ENCODE data around the gene ACBD5.
"Not testable (repeated sequence)": the region's sequence is repeated elsewhere in the genome, so short reads cannot be mapped to it uniquely, and the experiment has no call there.

The ACBD5 gene, protein sequence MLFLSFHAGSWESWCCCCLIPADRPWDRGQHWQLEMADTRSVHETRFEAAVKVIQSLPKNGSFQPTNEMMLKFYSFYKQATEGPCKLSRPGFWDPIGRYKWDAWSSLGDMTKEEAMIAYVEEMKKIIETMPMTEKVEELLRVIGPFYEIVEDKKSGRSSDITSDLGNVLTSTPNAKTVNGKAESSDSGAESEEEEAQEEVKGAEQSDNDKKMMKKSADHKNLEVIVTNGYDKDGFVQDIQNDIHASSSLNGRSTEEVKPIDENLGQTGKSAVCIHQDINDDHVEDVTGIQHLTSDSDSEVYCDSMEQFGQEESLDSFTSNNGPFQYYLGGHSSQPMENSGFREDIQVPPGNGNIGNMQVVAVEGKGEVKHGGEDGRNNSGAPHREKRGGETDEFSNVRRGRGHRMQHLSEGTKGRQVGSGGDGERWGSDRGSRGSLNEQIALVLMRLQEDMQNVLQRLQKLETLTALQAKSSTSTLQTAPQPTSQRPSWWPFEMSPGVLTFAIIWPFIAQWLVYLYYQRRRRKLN
- long read RNA-seq, donor 1, full-length matches to known transcripts = 8 of 8 reads
- long read RNA-seq, donor 1, partial matches to known transcripts = 0 of 8 reads
- long read RNA-seq, donor 1, other reads (novel, unspliced or antisense) = 0 of 8 reads
- long read RNA-seq, donor 2, full-length matches to known transcripts = 2 of 2 reads
- long read RNA-seq, donor 2, partial matches to known transcripts = 0 of 2 reads
- long read RNA-seq, donor 2, other reads (novel, unspliced or antisense) = 0 of 2 reads
- long read RNA-seq, donor 3, full-length matches to known transcripts = 3 of 3 reads
- long read RNA-seq, donor 3, partial matches to known transcripts = 0 of 3 reads
- long read RNA-seq, donor 3, other reads (novel, unspliced or antisense) = 0 of 3 reads
- long read RNA-seq, donor 4, full-length matches to known transcripts = 5 of 5 reads
- long read RNA-seq, donor 4, partial matches to known transcripts = 0 of 5 reads
- long read RNA-seq, donor 4, other reads (novel, unspliced or antisense) = 0 of 5 reads
- long read RNA-seq, donor 5, full-length matches to known transcripts = 3 of 3 reads
- long read RNA-seq, donor 5, partial matches to known transcripts = 0 of 3 reads
- long read RNA-seq, donor 5, other reads (novel, unspliced or antisense) = 0 of 3 reads
- long read RNA-seq, donor 6, full-length matches to known transcripts = 2 of 2 reads
- long read RNA-seq, donor 6, partial matches to known transcripts = 0 of 2 reads
- long read RNA-seq, donor 6, other reads (novel, unspliced or antisense) = 0 of 2 reads
- long read RNA-seq, donor 7, full-length matches to known transcripts = 9 of 9 reads
- long read RNA-seq, donor 7, partial matches to known transcripts = 0 of 9 reads
- long read RNA-seq, donor 7, other reads (novel, unspliced or antisense) = 0 of 9 reads
- long read RNA-seq, donor 8, full-length matches to known transcripts = 7 of 7 reads
- long read RNA-seq, donor 8, partial matches to known transcripts = 0 of 7 reads
- long read RNA-seq, donor 8, other reads (novel, unspliced or antisense) = 0 of 7 reads

DNA sequence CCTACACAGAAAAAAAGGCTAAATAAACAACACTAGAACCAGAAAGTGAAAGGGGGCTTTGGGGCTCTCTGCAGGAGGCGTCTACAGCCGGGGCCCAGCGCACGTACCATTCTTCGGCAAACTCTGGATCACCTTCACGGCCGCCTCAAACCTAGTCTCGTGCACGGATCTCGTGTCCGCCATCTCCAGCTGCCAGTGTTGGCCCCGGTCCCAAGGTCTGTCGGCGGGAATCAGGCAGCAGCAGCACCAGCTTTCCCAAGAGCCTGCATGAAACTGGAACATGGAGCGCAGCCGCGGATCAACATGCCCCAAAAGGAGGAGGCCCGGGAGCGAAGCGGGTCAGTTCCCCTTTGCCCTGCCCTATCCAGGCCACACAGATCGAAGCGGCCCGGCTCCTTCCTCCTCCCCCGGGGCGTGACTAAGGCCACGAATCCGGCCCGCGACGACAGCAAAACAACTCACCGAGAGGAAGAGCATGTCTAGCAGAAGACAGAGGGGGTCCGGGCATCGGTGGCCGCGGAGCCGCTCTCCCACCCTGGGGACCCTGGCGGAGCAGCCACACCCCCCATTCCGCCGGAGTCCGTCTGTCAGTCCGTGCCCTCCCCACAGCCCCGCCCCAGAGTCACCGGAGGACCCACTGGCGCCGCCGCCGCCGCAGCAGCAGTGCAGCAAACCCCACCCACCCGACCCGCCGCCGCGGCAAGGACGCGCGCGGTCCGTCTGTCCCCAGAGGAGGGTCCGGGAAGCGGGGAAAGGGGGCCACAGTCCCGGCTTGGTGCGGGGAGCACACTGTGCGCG, at the start of gene ACBD5:
ACBD5 (minus strand) TSS at position 586 of the 798 bp plus-strand sequence; CDS start at position 477, 109 bp downstream.
- DNase-seq = peak; percentile 92

DNA sequence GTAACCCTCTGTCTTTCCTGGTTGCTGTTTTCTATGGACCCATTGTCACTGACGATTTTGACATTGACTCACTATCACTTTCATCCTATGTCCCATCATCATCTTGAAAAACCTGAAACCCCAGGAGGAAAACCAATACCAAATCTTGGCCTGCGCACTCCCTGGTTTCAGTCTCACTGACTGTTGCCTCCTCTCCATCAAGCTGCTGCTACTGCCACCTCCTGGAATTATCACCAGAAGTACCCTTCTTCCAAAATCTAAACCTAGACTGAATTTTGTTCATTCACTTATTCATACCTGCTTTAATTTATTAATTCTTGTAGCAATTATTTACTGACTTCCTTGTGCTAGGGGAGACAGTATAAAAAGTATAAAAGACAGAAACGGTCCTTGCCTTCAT, 44.5 kb upstream of the ACBD5 start:
- DNase-seq = no peak

DNA sequence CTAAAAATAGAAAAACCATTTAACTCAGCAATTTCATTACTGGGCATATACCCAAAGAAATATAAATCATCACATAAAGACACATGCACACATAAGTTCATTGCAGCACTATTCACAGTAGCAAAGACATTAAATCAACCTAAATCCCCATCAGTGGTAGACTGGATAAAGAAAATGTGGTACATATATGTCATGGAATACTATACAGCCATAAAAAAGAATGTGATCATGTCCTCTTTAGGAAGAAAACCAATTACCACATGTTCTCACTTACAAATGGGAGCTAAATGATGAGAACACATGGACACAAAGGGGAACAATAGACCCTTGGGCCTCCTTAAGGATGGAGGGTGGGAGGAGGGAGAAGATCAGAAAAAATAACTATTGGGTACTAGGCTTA, 36.0 kb upstream of the ACBD5 start:
- DNase-seq = no peak

DNA sequence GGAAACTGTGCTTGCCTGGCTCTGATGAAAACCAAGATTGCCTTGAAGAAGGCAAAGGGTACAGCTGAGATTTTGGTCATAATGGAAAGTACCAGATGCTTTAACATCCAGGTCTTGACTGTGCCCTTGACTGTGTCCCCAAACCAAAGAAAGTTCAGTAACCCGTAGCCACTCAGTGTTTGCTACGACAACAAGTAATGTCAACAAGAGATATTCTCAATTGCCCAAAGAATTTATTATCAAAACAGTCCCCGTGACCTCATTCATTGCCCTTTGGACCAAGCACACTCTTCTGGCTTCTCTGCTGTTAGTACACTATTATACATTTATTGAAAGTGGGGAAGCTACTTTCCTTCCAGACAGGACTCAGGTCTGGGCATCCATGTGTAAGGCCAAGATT, 25.4 kb upstream of the ACBD5 start:
- not testable (repeated sequence) for DNase-seq

DNA sequence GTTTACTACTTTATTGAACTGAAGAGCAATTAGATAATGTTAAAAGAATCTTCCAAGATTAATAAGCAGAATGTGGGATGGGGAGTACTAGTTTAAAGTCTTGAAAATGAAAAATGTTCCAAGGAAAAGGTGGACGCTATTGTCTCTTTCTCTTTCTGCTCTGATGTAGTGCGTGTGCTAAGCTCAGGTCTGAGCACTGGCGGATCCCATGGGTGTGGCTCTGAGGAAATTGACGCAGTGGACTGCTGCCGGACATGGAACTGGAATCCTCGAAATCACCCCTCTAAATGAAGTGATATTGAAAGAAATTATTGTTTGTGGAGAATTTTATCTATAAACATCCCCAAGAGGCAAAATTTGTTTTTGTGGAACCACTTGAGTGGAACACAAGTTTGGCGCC, 22.2 kb upstream of the ACBD5 start:
- DNase-seq = not testable (repeated sequence)

DNA sequence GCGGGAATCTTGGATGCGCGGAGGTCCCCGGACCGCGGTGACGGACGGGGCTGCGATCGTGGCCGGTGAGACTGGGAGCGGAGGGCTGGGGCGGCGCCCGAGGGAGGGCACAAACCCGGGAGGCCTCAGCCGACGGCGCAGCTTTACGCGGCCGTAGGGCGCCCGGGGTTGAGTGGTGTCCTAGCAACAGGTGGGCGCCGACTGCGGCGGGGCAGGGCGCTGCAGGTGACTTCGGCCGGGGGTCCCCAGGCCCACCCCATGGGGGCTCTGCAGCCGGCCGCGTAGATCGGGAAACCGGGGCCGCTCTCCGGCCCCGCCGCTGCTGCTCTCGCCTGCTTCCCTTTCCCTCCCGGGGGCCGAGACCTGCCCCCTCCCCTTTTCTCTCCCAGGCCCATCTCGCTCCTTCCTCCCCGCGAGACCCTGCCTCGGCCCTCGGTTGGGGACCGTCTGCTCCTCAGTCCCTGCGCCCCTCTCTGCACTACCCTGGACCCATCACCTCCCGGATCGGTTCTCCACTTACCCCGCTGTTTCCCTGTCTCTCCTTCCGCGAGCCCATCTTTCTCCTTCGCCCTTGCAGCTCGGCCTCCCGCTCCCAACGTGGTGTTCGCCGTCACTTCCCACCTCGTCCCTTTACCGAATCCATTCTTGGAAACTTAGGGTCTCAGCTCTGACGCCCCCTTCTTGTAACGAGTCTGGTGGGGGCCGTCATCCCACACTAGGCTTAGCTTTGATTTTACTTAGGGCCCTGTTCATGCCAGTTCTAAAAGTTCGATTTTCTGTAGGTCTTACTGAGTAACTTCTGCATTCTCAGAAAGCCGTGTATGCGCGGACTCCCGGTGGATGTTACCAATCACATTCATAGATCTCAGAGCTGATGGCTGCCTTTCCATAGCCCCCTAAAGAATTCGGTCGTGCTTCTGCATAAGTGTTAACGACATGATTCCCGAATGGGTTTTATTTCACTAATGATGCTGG, 18.5 kb upstream of the ACBD5 start:
- peak; percentile 73 for DNase-seq

DNA sequence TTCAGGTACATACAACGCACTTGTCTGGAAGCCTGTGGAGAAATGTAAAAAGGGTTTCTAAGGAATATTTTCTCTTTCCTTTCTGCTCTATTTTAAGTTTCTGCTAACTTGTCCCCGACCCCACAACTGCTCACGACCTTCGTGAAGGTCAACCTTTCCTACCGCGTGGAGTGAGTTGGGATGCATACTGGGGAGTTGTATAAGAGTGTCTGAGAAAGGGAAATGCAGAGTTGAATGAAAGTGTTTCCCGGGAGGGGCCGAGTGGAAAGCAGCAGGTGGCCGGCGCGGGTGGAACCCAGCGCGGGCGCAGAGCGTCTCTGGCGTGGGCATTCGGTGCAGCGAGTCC, 17.9 kb upstream of the ACBD5 start:
- no peak for DNase-seq

DNA sequence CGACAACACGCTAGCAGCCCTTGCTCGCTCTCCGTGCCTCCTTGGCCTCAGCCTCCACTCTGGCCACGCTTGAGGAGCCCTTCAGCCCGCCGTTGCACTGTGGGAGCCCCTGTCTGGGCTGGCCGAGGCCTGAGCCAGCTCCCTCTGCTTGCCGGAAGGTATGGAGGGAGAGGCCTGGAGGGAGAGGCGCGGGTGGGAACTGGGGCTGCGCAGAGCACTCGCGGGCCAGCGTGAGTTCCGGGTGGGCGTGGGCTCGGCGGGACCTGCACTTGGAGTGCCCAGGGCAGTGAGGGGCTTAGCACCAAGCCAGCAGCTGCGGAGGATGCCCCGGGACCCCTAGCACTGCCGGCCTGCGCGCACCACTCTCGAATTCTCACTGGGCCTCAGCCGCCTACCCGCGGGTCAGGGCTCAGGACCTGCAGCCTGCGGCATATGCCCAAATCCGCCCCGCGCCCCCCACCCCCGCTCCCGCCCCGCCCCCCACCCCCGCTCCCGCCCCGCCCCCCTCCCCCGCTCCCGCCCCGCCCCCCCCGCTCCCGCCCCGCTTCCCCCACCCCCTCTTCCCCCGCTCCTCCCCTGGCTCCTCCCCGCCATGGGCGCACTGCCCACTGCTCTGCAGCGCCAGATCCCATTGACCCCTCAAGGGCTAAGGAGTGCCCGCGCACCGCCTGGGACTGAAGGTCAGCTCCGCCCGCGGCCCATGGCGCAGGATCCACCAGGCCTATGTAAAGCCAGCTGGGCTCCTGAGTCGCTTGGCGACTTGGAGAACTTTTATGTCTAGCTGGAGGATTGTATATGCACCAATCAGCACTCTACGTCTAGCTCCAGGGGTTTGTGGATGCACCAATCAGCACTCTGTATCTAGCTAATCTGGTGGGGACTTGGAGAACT, 15.9 kb upstream of the ACBD5 start:
- DNase-seq = no peak

DNA sequence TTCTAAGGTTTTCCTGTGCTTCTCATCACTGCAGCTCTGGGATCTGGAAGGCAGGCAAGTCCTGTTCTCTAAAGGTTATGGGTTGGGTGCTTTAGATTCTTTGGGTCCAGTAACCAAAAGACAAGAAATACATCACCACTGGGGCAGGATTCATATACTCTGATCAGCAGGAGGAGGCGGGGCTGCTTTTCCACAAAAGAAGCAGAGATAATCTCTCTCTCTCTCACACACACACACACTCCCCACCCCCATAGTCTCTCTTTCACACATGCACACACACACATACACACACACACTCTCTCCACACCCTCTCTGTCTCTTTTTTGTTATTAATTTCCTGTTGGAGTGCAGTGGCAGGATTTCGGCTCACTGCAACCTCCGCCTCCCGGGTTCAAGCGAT, 13.0 kb upstream of the ACBD5 start:
- no peak for DNase-seq

DNA sequence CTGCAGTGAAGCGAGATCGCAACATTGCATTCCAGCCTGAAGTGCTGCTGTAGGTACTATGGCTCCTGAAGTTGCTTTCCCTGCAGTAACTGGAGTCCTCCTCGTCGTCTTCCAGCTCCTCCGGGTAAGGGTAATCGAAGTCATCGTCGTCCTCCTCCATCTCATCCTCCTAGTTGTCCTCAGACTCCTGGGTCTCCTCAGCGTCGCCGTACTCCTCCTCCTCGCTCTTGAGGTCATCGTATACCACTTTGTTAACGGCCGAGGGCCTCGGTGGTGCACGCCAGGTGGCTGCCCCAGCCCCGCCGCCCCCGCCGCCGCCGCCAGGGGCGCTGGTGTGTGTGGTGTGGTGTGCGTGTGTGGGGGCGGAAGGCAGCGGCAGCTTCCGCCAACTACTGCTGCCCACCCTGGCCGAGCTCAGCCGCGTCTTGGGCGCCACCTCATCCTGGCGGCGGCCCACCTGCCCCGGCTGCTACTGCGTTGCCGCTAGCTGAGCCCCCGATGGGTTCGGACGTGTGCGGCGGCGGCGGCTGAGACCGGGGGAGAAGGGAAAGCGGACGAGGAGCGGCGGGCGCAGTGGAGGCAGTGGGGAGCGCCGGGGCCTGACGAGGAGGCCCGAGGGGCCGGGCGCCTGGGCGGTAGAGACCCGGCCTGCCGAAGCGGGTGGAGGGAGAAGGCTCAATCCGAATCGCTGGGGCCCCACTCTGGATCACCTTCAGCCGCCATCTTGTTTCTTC, 11.8 kb upstream of the ACBD5 start:
- DNase-seq = peak; percentile 77

DNA sequence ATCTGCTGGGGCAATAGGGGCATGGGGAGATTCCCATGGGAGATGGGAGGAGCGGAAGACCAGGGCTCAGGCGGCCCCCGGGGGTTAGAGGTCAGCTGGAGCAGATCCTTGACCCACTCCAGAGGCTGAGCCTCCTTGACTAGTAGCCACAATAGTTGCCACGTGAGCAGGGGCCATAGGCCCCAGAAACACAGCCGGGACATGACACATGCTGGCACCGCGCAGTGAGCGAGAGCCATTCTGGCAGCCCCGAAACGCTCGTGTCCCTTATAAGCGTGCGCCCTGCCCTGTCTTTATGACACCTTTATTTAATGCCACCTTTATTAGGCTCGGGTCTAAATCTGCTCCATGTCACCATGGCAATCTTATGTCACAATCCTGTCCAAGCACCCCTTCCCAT, 11.0 kb upstream of the ACBD5 start:
- DNase-seq = no peak

DNA sequence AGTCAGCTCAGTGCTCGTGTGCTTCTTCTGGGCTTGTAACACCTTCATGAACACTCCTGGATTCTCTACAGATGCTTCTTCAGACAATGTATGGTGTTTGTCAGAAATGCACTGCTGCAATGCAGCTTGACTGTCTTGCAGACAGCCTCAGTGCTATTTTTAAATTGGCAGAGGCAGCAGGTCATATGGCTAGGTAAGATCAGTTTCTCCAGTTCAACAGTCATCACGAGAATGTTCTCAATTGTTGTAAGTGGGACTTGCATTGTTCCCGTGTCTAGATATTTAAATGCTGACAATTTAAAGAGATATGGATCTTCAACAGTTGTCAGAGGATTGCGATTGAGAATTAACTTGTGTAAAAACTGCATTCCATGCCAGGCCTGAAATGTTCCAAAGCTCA, 7.6 kb upstream of the ACBD5 start:
- DNase-seq = no peak

DNA sequence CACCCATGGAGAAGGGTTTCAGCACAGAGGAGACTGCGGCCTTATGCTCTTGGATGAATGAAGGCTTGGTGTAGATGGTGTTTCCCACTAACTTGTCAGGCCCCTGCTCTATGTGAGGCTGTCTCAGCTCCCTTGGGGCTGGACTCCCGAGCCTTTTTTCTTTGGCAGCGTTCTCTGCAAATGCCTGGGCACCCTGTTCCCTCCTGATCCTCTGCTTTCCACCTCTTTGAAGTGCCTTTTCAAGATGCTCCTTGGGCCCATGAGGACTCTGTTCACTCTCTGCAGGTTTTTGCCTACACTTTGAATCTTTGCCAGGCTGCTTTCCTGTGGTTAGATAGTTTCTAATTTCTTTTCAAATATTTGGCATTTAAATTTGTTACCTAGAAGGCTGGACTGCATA, 6.8 kb upstream of the ACBD5 start:
- no peak for DNase-seq

DNA sequence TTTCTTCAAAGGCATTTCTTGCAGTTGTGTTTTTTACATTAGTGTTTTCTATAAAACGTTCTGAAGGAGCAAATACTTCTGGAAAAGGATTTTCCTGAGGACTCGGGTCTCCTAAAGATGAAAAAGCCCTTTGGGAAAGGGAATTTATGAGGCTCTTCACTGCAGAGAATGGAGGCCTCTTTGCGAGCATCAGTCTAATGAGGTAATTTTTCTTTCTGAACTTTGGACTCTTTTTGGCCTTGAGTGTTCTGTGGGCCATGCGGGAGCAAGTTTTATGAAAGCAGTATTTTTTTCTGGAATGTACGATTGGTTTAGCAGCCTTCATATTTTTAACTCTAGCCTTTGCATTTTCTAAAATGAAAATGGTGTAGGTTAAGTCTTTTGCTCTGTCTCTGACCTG, 6.4 kb upstream of the ACBD5 start:
- no peak for DNase-seq

DNA sequence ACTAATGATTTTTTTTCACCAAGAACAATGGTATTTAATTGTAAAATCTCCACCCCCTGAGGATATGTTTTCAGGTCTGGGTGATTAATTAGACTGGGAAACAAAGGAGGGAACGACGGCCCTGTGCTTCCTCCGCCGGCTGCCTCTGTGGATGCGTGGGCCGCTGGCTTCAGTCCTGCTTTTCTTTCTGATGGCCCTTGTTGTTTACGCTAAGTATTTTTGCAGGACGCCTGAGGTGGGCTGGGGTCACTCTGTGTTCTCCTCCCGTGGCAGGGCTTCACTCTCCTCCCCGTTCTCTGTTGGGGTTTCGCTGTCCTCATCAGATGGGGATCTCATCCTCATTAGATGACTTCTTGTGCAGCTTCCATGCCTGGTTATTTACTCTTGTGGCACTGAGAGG, 5.2 kb upstream of the ACBD5 start:
- peak; percentile 33 for DNase-seq

DNA sequence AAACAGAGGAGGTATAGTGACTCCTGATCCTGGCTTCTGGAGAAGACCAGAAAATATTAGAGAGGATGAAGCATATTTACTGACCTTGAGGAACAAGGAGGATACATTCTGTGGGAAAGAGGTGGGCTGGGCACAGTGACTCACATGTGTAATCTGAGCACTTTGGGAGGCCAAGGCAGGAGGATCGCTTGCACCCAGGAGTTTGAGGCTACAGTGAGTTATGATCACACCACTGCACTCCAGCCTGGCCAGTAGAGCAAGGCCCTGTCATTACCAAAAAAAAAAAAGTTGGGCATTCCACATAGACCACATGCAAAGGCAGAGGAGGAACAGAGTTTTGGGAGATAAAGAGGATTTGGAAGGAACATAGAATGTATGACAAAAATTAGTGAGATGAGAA, 4.4 kb upstream of the ACBD5 start:
- no peak for DNase-seq

DNA sequence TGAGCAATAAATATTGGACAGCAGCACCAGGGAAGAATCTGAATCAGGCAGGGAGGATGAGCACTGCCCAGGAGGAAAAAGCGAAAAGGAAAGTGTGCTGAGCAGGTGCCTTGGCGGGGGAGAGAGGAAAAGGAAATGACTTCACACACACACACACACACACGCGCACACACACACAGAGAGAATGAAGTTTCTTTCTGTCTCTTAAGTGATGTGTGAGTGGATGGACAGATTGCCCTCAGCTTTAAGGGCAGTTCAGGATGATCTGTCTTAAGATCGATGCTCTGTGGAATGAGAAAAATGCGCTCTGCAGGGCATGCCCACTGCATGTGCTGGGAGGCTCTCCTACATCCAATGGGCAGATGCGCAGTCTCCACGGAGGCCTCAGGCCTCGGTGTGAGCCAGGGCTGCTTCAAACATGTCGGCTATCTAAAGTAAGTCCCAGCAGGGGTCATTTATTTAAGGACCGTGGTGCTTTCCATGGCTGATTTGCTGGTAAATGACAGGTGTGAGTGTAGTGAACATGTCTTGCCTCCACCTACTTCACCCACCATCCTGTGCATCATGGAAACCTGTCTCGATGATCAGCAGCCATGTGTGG, 2.5 kb upstream of the ACBD5 start:
- DNase-seq = peak; percentile 94

DNA sequence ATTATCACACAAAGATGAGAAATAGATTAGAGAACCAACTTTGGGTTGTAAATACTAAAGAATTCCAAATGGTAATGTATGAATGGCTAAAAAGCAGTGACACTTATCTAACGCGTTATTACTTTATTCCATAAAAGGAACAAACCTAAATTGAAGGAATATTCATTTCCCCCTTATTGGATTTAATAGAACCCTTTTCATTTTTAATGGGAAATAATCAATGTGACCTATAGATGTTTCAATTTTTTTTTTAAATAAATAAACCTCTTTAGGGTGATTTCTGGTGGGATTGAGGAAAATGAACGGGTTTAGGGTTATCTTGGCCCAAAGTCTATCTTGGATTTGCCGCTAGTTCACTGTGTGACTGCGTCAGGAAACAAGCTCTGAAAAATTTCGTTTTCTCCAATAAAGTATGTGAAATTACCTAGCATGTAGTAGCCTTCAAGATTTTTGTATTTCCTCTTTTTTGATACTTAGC, 1.9 kb upstream of the ACBD5 start:
- DNase-seq = no peak

Measured in right kidney (tissue), 9 donors.